SK-N-SH (cell line): ENCODE results near the gene SRD5A1. TPM values are rescaled to one million over a fixed set of nuclear protein-coding genes. Genes with fewer than 3 reads are reported as not detected.

Experiments
- CTCF ChIA-PET: fragments of 300-600, 350-600 bp; formaldehyde crosslinking; extraction: SDS; loops from one replicate; lab custom pipeline; 2021; lab: Yijun Ruan, JAX
- POLR2A ChIA-PET: fragments of 350-600 bp; sonication (Branson Sonifier 250); formaldehyde crosslinking; extraction: SDS; loops from one replicate; lab custom pipeline; 2020; ENCODE audit warnings: antibody characterized with exemption, inconsistent platforms; lab: Yijun Ruan, JAX
- DNase-seq: peaks from one replicate; pipeline ENCODE4 v3.0.0; 2012
- H2AFZ ChIP-seq: fragments of 200-600 bp; sonication (generic); 2 replicates; pipeline ENCODE4 v1.8.1; 2016; ENCODE audit warnings: antibody characterized with exemption, mild to moderate bottlenecking, low read depth
- H3F3A ChIP-seq: fragments of 200-600 bp; sonication (generic); replicated peaks from 2 replicates; pipeline ENCODE3; 2016; ENCODE audit warnings: antibody characterized with exemption, mild to moderate bottlenecking; ENCODE audit not compliant: insufficient read depth
- H3K27ac ChIP-seq, 2 experiments: fragments of 200-500 bp in 1 of 2; fragments of 200-600 bp in 1 of 2; sonication (Bioruptor generic) in 1 of 2; sonication (generic), shearing (Covaris generic) in 1 of 2; 2 replicates each; pipeline versions ENCODE4 v1.5.1 to v1.6.1; 2014 to 2016; ENCODE audit warnings: low read depth in 2 of 2, inconsistent platforms in 1 of 2, low read length in 1 of 2, mild to moderate bottlenecking in 1 of 2, mixed read lengths in 1 of 2
- H3K27me3 ChIP-seq: fragments of 200-600 bp; sonication (generic), shearing (Covaris generic); 2 replicates; pipeline ENCODE4 v1.6.1; 2016; ENCODE audit warnings: mixed run types; ENCODE audit not compliant: insufficient read depth
- H3K36me3 ChIP-seq, 2 experiments: fragments of 200-500 bp in 1 of 2; fragments of 200-600 bp in 1 of 2; sonication (Bioruptor generic) in 1 of 2; sonication (generic) in 1 of 2; replicated peaks in 1 of 2; 2 replicates each; pipeline versions ENCODE3 to v1.5.1; 2014 to 2016; ENCODE audit warnings: low read length in 1 of 2, mild to moderate bottlenecking in 1 of 2; ENCODE audit not compliant: insufficient read depth in 2 of 2, control insufficient read depth in 1 of 2
- H3K4me1 ChIP-seq, 2 experiments: fragments of 200-500 bp in 1 of 2; fragments of 200-600 bp in 1 of 2; sonication (Bioruptor generic) in 1 of 2; sonication (generic), shearing (Covaris generic) in 1 of 2; 2 replicates each; pipeline versions ENCODE4 v1.5.1 to v1.6.1; 2014 to 2016; ENCODE audit warnings: low read depth in 1 of 2, low read length in 1 of 2, mixed run types in 1 of 2; ENCODE audit not compliant: insufficient read depth in 2 of 2, control insufficient read depth in 1 of 2
- H3K4me2 ChIP-seq: fragments of 200-600 bp; sonication (generic), shearing (Covaris generic); 2 replicates; pipeline ENCODE4 v1.6.1; 2017; ENCODE audit warnings: mixed run types
- H3K4me3 ChIP-seq, 2 experiments: fragments of 200-500 bp in 1 of 2; fragments of 200-600 bp in 1 of 2; sonication (Bioruptor generic) in 1 of 2; sonication (generic), shearing (Covaris generic) in 1 of 2; 2 replicates each; pipeline versions ENCODE4 v1.5.1 to v1.8.1; 2014 to 2016; ENCODE audit warnings: low read depth in 2 of 2, inconsistent platforms in 1 of 2, low read length in 1 of 2, mild to moderate bottlenecking in 1 of 2, mixed read lengths in 1 of 2, moderate library complexity in 1 of 2
- H3K79me2 ChIP-seq: fragments of 200-600 bp; sonication (generic); 2 replicates; pipeline ENCODE4 v1.8.1; 2017; ENCODE audit warnings: mild to moderate bottlenecking; ENCODE audit not compliant: insufficient read depth
- H3K9ac ChIP-seq: fragments of 200-600 bp; sonication (generic); 2 replicates; pipeline ENCODE4 v1.6.1; 2017; ENCODE audit warnings: mixed run types
- H3K9me2 ChIP-seq: fragments of 200-600 bp; sonication (generic); 2 replicates; pipeline ENCODE4 v1.6.1; 2017; ENCODE audit warnings: mixed run types
- H3K9me3 ChIP-seq: fragments of 200-600 bp; sonication (generic); 2 replicates; pipeline ENCODE4 v1.6.1; 2017; ENCODE audit warnings: mixed run types, mild to moderate bottlenecking, moderate library complexity
- H4K20me1 ChIP-seq: fragments of 200-600 bp; sonication (generic); 2 replicates; pipeline ENCODE4 v1.6.1; 2017; ENCODE audit warnings: mild to moderate bottlenecking, mixed run types; ENCODE audit not compliant: insufficient read depth
- CTCF ChIP-seq: fragments of 200-600 bp; sonication (generic); IDR thresholded peaks from 2 replicates; pipeline ENCODE4 v1.6.1; 2017; ENCODE audit warnings: antibody characterized with exemption, mild to moderate bottlenecking, moderate library complexity
- EP300 ChIP-seq, 2 experiments: IDR thresholded peaks; 2 replicates each; pipeline versions ENCODE4 v1.4.0 to v1.6.1; 2012; ENCODE audit warnings: borderline replicate concordance in 1 of 2, low read depth in 1 of 2, low read length in 1 of 2
- FOXJ3 ChIP-seq: sonication (generic); formaldehyde crosslinking; IDR thresholded peaks from 2 replicates; pipeline ENCODE4 v1.5.1; 2020; ENCODE audit warnings: mild to moderate bottlenecking, missing genetic modification reagents
- FOXM1 ChIP-seq: IDR thresholded peaks from 2 replicates; pipeline ENCODE4 v1.4.0; 2012; ENCODE audit warnings: low read depth, mild to moderate bottlenecking
- GATA2 ChIP-seq: sonication (generic); formaldehyde crosslinking; IDR thresholded peaks from 2 replicates; pipeline ENCODE4 v1.5.0; 2020; ENCODE audit warnings: mild to moderate bottlenecking, missing genetic modification reagents
- JUND ChIP-seq: IDR thresholded peaks from 2 replicates; pipeline ENCODE4 v1.4.0; 2012
- MXI1 ChIP-seq: IDR thresholded peaks from 2 replicates; pipeline ENCODE4 v1.6.1; 2012; ENCODE audit warnings: mild to moderate bottlenecking, low read depth, low read length, improper control_type of control experiment
- NFIC ChIP-seq: IDR thresholded peaks from 2 replicates; pipeline ENCODE4 v1.4.0; 2012; ENCODE audit warnings: borderline replicate concordance
- PBX3 ChIP-seq: IDR thresholded peaks from 2 replicates; pipeline ENCODE4; 2012
- POLR2AphosphoS5 ChIP-seq: IDR thresholded peaks from 2 replicates; pipeline ENCODE4 v1.6.1; 2012; ENCODE audit warnings: low read depth, low read length
- RCOR1 ChIP-seq: fragments of 150-350 bp; IDR thresholded peaks from 2 replicates; pipeline ENCODE4 v1.6.1; 2017; ENCODE audit warnings: antibody characterized with exemption, low read length
- REST ChIP-seq: IDR thresholded peaks from 2 replicates; pipeline ENCODE4 v1.6.1; 2012; ENCODE audit warnings: mild to moderate bottlenecking, low read depth, low read length, moderate library complexity
- RXRA ChIP-seq: IDR thresholded peaks from 2 replicates; pipeline ENCODE4 v1.4.0; 2012; ENCODE audit warnings: low read depth, mild to moderate bottlenecking, borderline replicate concordance
- SMC3 ChIP-seq: IDR thresholded peaks from 2 replicates; pipeline ENCODE4 v1.6.1; 2012; ENCODE audit warnings: low read depth, low read length, improper control_type of control experiment
- TAF1 ChIP-seq: IDR thresholded peaks from 2 replicates; pipeline ENCODE4 v1.6.1; 2012; ENCODE audit warnings: low read depth, mild to moderate bottlenecking, low read length, moderate library complexity, borderline replicate concordance
- TCF12 ChIP-seq: IDR thresholded peaks from 2 replicates; pipeline ENCODE4 v1.4.0; 2012
- USF1 ChIP-seq: IDR thresholded peaks from 2 replicates; pipeline ENCODE4 v1.4.0; 2012; ENCODE audit warnings: low read depth, borderline replicate concordance
- WGBS: methylation state at CpG from one replicate; pipeline ENCODE4 v1.1.6; 2017; ENCODE audit warnings: low lambda C conversion rate; 5-methylcytosine and 5-hydroxymethylcytosine counted together
- polyA plus RNA-seq, 3 experiments: library from polyadenylated mRNA; depleted of rRNA; stranded (reverse); fragments of >200 nt; gene quantifications; 2 replicates each; pipeline ENCODE4 v1.2.3, GENCODE V29; 2012

The SRD5A1 gene
- polyA plus RNA-seq, 1 of the 3 experiments (the other 2 are of a cell fraction) = 24.0 TPM

- no peak for TF ChIP-seq REST
- TF ChIP-seq USF1 = peak; percentile 96
- TF ChIP-seq FOXM1 = no peak
- TF ChIP-seq FOXJ3 = no peak
- no peak for TF ChIP-seq RXRA
These were observed at the start of gene SRD5A1, which contains the start of gene NSUN2 (continued) for GRCh38 chr5:6632888-6633468.

GRCh38 chr5:6584101-6584645 is 49.1 kb upstream of the SRD5A1 start:
- H4K20me1 ChIP-seq = no peaks in the 10 kb centered on the region
- H3K27ac ChIP-seq = no peak overlapping the region
- WGBS = 85% methylated on average over 6 of the region's 6 CpGs
- no peaks in the 10 kb centered on the region for H3K27me3 ChIP-seq
- H3K9me3 ChIP-seq = no peaks in the 10 kb centered on the region
- no peaks in the 10 kb centered on the region for H3K36me3 ChIP-seq
- H3K4me3 ChIP-seq = no peak overlapping the region
- POLR2A ChIA-PET = no interaction called here
- DNase-seq = no peak
- TF ChIP-seq TAF1 (no peak), JUND (no peak), TCF12 (no peak), CTCF (no peak), GATA2 (no peak), RCOR1 (no peak), PBX3 (no peak), POLR2AphosphoS5 (no peak), MXI1 (no peak), EP300 (IDR thresholded peaks at IDR 0.05; ENCODE audit: borderline replicate concordance in 1 of 2, low read depth in 1 of 2, low read length in 1 of 2) (no peak), NFIC (no peak), SMC3 (no peak)
- no peaks in the 10 kb centered on the region for H3K9me2 ChIP-seq
- CTCF ChIA-PET = interaction anchor here (0.7 to 2.1 kb wide), 6 partner anchors 10 to 161 kb away, joined by 3 to 9 read pairs (median 4); no protein-coding TSS in a partner anchor
- H2AFZ ChIP-seq = no peak overlapping the region
- peaks cover 9 to 19% of the 10 kb centered on the region in 2 experiments; a peak in 1 of 4 replicates for H3K4me1 ChIP-seq
- no peaks in the 10 kb centered on the region for H3F3A ChIP-seq
- H3K79me2 ChIP-seq = no peaks in the 10 kb centered on the region
- no peak overlapping the region for H3K4me2 ChIP-seq
- no peak overlapping the region for H3K9ac ChIP-seq
